Activated B cell treated with CpG ODN at 0.5 μM for 24 hours (primary cell): ENCODE data around the gene PIGN. TPM values are rescaled to one million over a fixed set of nuclear protein-coding genes. Genes with fewer than 3 reads are reported as not detected.
"Not testable (repeated sequence)": the region's sequence is repeated elsewhere in the genome, so short reads cannot be mapped to it uniquely, and the experiment has no call there.

Experiments
- ATAC-seq: fragments of 200-7000 bp; cut with Tn5 transposase; one replicate; pipeline ENCODE4 v1.10.0; 2021; ENCODE audit warnings: low read depth, mild to moderate bottlenecking, moderate library complexity
- CTCF ChIA-PET: fragments of 350-600 bp; sonication (Branson Sonifier 250); formaldehyde crosslinking; loops from one replicate; lab custom pipeline; 2021; ENCODE audit warnings: antibody characterized with exemption; lab: Charles Lee
- POLR2A ChIA-PET: fragments of 350-600 bp; sonication (Branson Sonifier 250); formaldehyde crosslinking; loops from one replicate; lab custom pipeline; 2021; ENCODE audit warnings: antibody characterized with exemption; lab: Charles Lee
- DNase-seq: peaks from one replicate; pipeline ENCODE4 v3.0.0; 2022
- H3K27ac Mint-ChIP-seq: one replicate; pipeline ENCODE4 v1.8.0; 2020; ENCODE audit warnings: mixed read lengths
- H3K27me3 Mint-ChIP-seq: one replicate; pipeline ENCODE4 v1.8.0; 2021; ENCODE audit warnings: mixed read lengths
- H3K36me3 Mint-ChIP-seq: one replicate; pipeline ENCODE4 v1.8.0; 2021; ENCODE audit warnings: low read depth, mixed read lengths
- H3K4me1 Mint-ChIP-seq: one replicate; pipeline ENCODE4 v1.8.0; 2021; ENCODE audit warnings: mixed read lengths
- H3K4me3 Mint-ChIP-seq: one replicate; pipeline ENCODE4 v1.8.0; 2020; ENCODE audit warnings: mild to moderate bottlenecking, mixed read lengths
- H3K9me3 Mint-ChIP-seq: one replicate; pipeline ENCODE4 v1.8.0; 2020; ENCODE audit warnings: mixed read lengths
- CTCF ChIP-seq: fragments of 200-600 bp; IDR thresholded peaks from one replicate; pipeline ENCODE4 v1.8.0; 2022; ENCODE audit warnings: antibody characterized with exemption, mild to moderate bottlenecking
- intact Hi-C: fragments of 100-400 bp; cut with micrococcal nuclease; formaldehyde crosslinking; loops from one replicate; pipeline ENCODE4 v1.15.1; 2024
- total RNA-seq: library from RNA; stranded (reverse); gene quantifications from 2 replicates; pipeline ENCODE4 v1.2.3, GENCODE V29; 2022

The PIGN gene
- total RNA-seq, 1 donor from 2014 or later = 29.4 TPM

GRCh38 chr18:62172298-62172697 is 14.6 kb downstream of the PIGN start:
- no peak for TF ChIP-seq CTCF
- Mint-ChIP-seq H3K36me3 (peaks cover 5% of the 10 kb centered on the region), H3K27me3 (no peaks in the 10 kb centered on the region)

GRCh38 chr18:62170857-62171256 is 16.0 kb downstream of the PIGN start:
- no peak overlapping the region for H3K4me3 Mint-ChIP-seq
- ChIA-PET POLR2A (no interaction called here), CTCF (no interaction called here)
- H3K27me3 Mint-ChIP-seq = no peaks in the 10 kb centered on the region
- intact Hi-C loops = no loop called here
- H3K27ac Mint-ChIP-seq = no peak overlapping the region
- ATAC-seq (no peak), DNase-seq (no peak)
- H3K36me3 Mint-ChIP-seq = peaks cover 15% of the 10 kb centered on the region
- H3K9me3 Mint-ChIP-seq = peaks cover 3% of the 10 kb centered on the region
- H3K4me1 Mint-ChIP-seq = peaks cover 3% of the 10 kb centered on the region
- no peak for TF ChIP-seq CTCF

More at GRCh38 chr18:62172298-62172697, 14.6 kb downstream of the PIGN start:
- no peak overlapping the region for H3K4me3 Mint-ChIP-seq
- no peak for ATAC-seq
- no peaks in the 10 kb centered on the region for H3K9me3 Mint-ChIP-seq
- H3K27ac Mint-ChIP-seq = no peak overlapping the region
- CTCF ChIA-PET = no interaction called here
- intact Hi-C loops = no loop called here
- no peak for DNase-seq
- POLR2A ChIA-PET = no interaction called here
- peaks cover 2% of the 10 kb centered on the region for H3K4me1 Mint-ChIP-seq

- DNase-seq, ATAC-seq, H3K4me3 Mint-ChIP-seq, CTCF ChIA-PET, H3K9me3 Mint-ChIP-seq, H3K27me3 Mint-ChIP-seq, H3K27ac Mint-ChIP-seq, POLR2A ChIA-PET, intact Hi-C loops, H3K4me1 Mint-ChIP-seq: not testable (repeated sequence)
- H3K36me3 Mint-ChIP-seq = peaks cover 16% of the 10 kb centered on the region
These were observed 20.3 kb downstream of the PIGN start for GRCh38 chr18:62166524-62166923.

- H3K4me3 Mint-ChIP-seq = no peak overlapping the region
- CTCF ChIA-PET = no interaction called here
- no peak for TF ChIP-seq CTCF
- intact Hi-C loops = no loop called here
- ATAC-seq = no peak
- POLR2A ChIA-PET = no interaction called here
- H3K4me1 Mint-ChIP-seq = peaks cover 9% of the 10 kb centered on the region
- H3K36me3 Mint-ChIP-seq = peaks cover 21% of the 10 kb centered on the region
- H3K27ac Mint-ChIP-seq = no peak overlapping the region
- DNase-seq = no peak
- H3K9me3 Mint-ChIP-seq = peaks cover 3% of the 10 kb centered on the region
- no peaks in the 10 kb centered on the region for H3K27me3 Mint-ChIP-seq
These were observed 21.3 kb downstream of the PIGN start for GRCh38 chr18:62165583-62165982.

GRCh38 chr18:62164855-62165487 is 21.9 kb downstream of the PIGN start:
- intact Hi-C loops = no loop called here
- ATAC-seq = no peak
- H3K4me1 Mint-ChIP-seq = peaks cover 9% of the 10 kb centered on the region
- H3K9me3 Mint-ChIP-seq = peaks cover 3% of the 10 kb centered on the region
- DNase-seq = no peak
- TF ChIP-seq CTCF = no peak
- no peaks in the 10 kb centered on the region for H3K27me3 Mint-ChIP-seq
- no peak overlapping the region for H3K4me3 Mint-ChIP-seq
- H3K36me3 Mint-ChIP-seq = peaks cover 22% of the 10 kb centered on the region
- ChIA-PET POLR2A (no interaction called here), CTCF (no interaction called here)
- H3K27ac Mint-ChIP-seq = no peak overlapping the region

GRCh38 chr18:62164310-62164709 is 22.5 kb downstream of the PIGN start:
- ATAC-seq (no peak), DNase-seq (no peak)
- peaks cover 3% of the 10 kb centered on the region for H3K9me3 Mint-ChIP-seq
- no peaks in the 10 kb centered on the region for H3K27me3 Mint-ChIP-seq
- no peak overlapping the region for H3K4me3 Mint-ChIP-seq
- H3K4me1 Mint-ChIP-seq = peaks cover 7% of the 10 kb centered on the region
- ChIA-PET CTCF (no interaction called here), POLR2A (no interaction called here)
- H3K36me3 Mint-ChIP-seq = peaks cover 26% of the 10 kb centered on the region
- no peak for TF ChIP-seq CTCF
- intact Hi-C loops = no loop called here
- no peak overlapping the region for H3K27ac Mint-ChIP-seq
